HG02759 (cell line): Measurements from ENCODE around the gene LIX1L.
A peak's percentile ranks its signal among the peaks of the same experiment; 100 is the strongest.
"Not testable (repeated sequence)": the region's sequence is repeated elsewhere in the genome, so short reads cannot be mapped to it uniquely, and the experiment has no call there.

ENCODE experiments used
- ATAC-seq: cut with Tn5 transposase; IDR thresholded peaks from one replicate; pipeline ENCODE4 v1.9.1; 2021; ENCODE audit warnings: mild to moderate bottlenecking, moderate library complexity; ENCODE audit not compliant: unreplicated experiment

LIX1L gene

DNA sequence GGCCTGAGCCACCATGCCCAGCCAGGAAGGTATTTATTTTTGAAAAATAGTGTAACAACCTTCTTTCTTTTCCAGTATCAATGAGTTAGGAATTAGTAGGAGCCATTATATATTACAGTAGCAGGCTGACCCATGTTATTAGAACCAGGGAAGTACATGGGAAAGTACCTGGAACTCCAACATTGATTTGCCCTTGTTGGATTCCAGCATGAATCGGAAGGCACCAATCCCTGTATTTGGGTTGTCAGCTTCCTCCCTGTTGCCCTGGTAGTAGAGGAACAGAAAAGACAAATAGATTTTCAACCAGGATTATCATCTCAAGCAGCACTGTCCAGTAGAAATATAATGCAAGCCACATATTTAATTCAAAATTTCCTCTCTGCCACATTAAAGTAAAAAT, 20.4 kb downstream of the LIX1L start:
- no peak for ATAC-seq

DNA sequence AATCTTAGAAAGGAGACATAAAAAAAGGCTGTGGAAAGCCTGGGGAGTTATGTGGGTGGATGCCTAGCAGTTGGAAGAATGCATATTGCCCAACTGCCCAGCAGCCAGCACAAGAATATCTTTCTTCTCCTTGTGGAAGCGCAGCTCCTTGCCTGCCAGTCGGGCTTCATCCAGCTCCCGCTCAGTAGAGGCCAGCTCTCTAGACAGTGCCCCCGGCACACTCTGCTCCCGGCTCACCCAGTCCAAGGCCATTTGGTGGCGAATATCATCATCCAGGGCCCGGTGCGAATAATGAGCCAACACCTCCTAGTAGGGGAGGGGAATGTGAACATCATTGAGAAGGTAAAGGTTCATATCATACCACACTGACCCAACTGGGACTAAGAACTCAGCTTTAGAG, 21.6 kb downstream of the LIX1L start:
- no peak for ATAC-seq

DNA sequence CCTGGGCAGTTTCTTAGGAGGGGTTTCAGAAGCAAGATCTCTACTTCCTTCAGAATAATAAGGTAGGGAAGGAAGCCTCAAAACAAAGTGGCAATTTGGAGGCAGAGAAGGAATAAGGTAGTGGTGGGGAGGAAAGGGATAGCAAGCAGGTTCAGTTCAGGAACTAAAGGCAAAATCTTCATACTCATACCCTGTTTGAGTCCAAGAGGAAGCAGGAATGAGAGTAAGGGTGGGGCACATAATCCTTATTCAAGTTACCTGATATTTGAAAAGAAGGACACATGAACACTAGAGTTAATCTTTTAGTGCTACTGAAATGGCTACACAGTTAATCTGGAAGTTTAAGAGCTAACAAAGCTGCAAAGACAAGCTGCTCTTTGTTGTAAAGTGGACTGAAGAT, 22.1 kb downstream of the LIX1L start:
- no peak for ATAC-seq

DNA sequence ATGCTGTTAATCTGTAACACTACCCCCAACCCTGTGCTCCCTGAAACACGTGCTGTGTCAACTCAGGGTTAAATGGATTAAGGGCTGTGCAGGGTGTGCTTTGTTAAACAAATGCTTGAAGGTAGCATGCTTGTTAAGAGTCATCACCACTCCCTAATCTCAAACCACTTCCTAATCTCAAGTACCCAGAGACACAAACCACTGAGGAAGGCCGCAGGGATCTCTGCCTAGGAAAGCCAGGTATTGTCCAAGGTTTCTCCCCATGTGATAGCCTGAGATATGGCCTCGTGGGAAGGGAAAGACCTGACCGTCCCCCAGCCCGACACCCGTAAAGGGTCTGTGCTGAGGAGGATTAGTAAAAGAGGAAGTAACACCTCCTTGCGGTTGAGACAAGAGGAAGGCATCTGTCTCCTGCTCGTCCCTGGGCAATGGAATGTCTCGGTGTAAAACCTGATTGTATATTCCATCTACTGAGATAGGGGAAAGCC, 25.3 kb downstream of the LIX1L start:
- not testable (repeated sequence) for ATAC-seq

- ATAC-seq = no peak
These were observed 29.7 kb downstream of the LIX1L start for GRCh38 chr1:145927916-145928643.

DNA sequence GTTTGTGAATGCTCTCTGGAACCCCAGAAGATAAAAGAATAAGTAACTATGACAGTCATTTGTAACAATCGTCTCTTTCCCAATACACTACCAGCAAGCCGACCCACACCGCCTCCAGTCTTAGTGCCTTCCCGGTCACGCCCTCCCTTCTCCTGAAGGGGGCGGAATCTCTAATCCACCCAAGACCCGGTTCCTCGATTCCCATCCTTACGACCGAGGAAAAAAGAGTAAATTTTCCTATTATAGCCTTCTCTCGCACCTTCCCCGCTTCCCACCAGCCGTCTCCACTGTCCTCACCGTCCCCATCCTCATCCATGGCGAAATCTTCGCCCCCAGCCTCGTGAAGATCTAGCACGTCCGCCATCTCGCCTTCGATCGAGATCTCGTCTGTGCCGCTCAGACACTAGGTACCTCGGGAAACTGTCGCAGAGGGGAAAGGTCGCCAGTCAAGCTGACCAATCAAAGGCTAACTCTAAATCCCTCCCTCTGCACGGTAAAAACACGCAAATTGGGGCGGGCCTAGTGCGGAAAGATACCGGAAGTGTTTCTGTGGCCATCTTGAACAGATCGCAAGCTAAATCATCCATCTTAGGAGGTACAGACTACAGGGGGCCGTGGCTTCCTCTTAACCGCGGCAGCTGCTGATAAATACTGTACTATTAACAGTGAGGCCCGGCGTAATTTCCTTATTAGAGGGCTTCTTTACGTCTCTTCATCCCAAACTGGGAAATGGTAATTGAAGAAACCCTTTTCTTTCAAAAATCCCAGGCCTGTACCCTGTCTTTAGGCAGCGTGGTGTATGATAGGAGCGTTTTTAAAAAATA, 30.5 kb downstream of the LIX1L start, which contains the start of gene RBM8A:
Gene RBM8A, minus strand, starts transcription at position 422 of the 824 bp plus-strand sequence. Its CDS starts 58 bp downstream, at position 364.
- peak; percentile 97 for ATAC-seq

DNA sequence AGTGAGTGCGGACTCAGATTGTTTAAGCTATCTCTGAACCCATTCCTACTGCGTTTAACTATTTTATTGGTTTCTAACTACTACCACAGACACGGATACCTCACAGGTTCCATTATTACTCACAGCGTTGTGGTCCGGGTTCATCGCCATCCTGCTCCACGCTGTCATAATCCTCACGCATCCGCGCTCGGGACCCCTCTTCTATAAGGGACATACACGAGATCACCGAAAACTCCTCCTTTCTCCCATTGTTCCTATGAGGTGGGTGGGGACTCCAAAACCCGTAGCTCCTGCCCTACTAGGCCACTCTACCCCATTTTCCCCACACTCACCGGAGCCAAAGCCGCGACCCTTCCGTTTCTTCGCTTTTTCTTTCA, 31.1 kb downstream of the LIX1L start:
- no peak for ATAC-seq

DNA sequence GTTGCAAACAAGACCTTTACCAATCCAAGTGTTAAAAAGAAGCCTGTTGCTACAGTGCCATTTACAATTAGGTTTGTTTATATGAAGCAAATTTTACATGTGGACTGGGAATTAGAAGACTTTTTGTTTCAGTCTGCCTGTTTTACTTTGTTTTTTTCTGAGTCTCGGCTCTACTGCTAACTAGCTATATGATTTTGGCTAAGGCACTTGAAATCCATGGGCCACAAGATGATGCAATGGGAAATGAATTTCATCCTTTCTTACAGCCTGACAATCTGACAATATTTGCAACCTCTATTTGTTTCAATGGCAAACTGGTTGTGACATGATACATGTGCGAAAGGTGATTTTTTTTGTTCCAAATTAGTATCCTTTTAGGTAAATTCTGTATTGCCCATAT, 35.6 kb downstream of the LIX1L start:
- ATAC-seq = no peak

DNA sequence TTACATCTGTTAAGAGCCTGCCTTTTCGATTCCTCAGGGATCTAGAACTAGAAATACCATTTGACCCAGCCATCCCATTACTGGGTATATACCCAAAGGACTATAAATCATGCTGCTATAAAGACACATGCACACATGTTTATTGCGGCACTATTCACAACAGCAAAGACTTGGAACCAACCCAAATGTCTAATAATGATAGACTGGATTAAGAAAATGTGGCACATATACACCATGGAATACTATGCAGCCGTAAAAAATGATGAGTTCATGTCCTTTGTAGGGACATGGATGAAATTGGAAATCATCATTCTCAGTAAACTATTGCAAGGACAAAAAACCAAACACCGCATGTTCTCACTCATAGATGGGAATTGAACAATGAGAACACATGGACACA, 37.5 kb downstream of the LIX1L start:
- not testable (repeated sequence) for ATAC-seq

GRCh38 chr1:145918992-145919939, 38.6 kb downstream of the LIX1L start:
- ATAC-seq = peak; percentile 13

- ATAC-seq = peak; percentile 91
These were observed 39.4 kb downstream of the LIX1L start, which contains the start of gene PEX11B for GRCh38 chr1:145918144-145918991. TSS of gene PEX11B (minus strand) at chr1:145918717. CDS start at chr1:145918688, 29 bp downstream.

DNA sequence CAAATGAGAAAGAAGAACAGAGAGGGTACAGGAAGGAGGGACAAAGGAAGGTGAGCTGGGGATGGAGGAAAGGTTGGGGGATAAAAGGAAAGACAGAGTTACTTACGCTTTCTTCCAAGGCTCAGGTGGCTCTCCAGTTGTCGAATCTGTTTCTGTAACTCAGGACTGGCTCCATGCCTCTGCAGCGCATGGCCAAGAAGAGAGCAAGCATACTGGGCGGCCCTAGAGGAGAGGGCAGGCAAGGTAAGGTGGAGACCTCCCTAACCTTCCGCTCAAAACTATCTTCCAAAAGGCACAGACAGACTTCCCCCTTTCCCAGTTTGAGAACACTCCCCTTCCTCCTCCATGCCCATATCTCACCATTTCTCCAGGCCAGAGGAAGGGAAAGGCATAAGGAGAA, 40.2 kb downstream of the LIX1L start:
- no peak for ATAC-seq

DNA sequence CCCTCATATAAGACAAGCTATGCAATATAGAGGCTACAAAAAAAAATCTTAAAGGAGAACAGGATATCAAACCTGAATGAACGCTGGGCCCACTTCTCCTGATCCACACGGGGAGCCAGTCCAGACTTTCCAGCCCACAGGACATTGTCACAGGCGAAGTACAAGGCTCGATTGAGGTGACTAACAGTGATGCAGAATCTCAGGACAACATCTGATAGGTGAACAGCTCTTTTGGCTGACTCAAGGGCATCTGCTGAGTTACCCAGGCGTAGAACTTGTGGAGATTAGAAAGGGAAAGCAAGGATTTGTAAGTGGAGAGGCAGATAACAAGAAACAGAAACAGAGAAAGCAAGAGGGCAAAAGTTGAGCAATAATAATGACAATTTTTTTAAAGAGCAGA, 41.1 kb downstream of the LIX1L start:
- no peak for ATAC-seq

- ATAC-seq = no peak
These were observed 45.6 kb downstream of the LIX1L start for GRCh38 chr1:145912128-145912641.

DNA sequence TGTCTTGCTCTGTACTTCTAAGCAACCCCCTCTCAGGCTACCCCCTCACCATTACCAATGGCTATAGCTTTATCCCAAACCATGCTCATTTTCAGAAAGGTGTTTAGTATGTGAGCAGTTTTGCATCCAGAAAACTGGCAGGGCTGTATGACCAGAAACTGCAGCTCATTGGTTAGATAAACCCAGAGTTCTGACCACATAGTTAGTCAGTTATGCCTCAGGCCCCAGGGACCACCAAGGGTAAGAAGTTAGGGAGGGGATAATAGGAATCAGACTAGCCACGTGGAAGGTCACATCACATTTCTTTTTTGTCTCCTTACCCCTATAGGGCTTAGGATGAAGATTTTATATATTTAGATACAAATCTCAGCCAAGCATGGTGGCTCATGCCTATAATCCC, 49.2 kb downstream of the LIX1L start:
- no peak for ATAC-seq

DNA sequence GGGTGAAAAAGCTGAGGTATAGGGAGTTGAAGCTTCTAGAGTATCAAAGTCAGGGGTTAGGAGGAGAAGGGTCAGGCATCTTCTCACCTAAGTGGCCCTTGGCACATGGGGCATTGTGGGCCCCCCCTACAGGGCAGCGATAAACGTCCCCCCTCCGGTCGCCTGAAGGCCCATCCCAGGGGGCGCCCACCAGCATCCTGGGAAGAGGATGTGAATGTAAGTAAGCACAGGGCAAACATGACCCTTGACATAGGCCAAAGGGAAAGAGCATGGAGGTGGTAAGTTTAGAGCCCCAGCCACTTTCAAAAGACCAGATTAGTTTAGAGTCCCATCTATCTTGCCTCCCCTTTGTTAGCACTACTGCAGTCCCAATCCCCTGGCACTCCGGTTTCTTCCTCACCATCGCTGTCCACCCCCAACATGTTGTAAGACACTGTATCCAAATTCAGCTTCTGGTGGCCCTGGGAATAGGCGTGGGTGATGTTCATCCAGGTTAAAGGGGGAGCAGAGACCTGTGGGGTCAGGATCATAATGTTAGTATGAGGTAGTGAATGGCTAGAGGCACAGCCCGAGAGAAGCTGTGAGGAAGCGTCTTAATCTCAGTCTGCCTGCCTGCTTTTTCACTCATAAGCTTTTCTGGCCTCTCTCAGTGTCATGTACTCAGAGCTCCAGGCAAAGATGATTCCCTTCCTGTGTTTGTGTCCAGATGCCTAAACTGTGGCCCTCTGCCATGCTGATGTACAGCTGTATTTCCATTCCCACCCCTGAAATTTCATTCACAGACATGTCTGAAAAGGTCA, 50.7 kb downstream of the LIX1L start:
- ATAC-seq = no peak

- ATAC-seq = no peak
These were observed 56.4 kb downstream of the LIX1L start for GRCh38 chr1:145901312-145902021.

- no peak for ATAC-seq
These were observed 59.1 kb downstream of the LIX1L start for GRCh38 chr1:145898756-145899155.
